Gastrocnemius medialis (tissue), 4 donors: Measurements from ENCODE around the gene ZNF32. TPM values are rescaled to one million over a fixed set of nuclear protein-coding genes. Genes with fewer than 3 reads are reported as not detected.
A peak's percentile ranks its signal among the peaks of the same experiment; 100 is the strongest.

Experiments
- ATAC-seq, 2 donors: fragments of 150-250 bp; one replicate each; pipeline ENCODE4 v1.9.1; 2016
- DNase-seq, 2 donors: peaks; one replicate each; pipeline ENCODE4 v3.0.0-alpha.2; 2019
- H3K27ac ChIP-seq, 4 donors: fragments of 200-600 bp; sonication (generic); 1 replicate in 1 of 4; 2 replicates in 3 of 4; pipeline ENCODE4 v1.5.1; 2016 to 2018; ENCODE audit warnings: mild to moderate bottlenecking in 2 of 4, moderate library complexity in 1 of 4
- H3K27me3 ChIP-seq, 3 donors: fragments of 200-600 bp; sonication (generic) in 2 of 3; 1 replicate in 1 of 3; 2 replicates in 2 of 3; pipeline versions ENCODE4 v1.5.1 to v1.6.0; 2016 to 2019; ENCODE audit warnings: mild to moderate bottlenecking in 1 of 3, moderate library complexity in 1 of 3
- H3K36me3 ChIP-seq, 2 donors: fragments of 200-600 bp; sonication (generic) in 1 of 2; one replicate each; pipeline ENCODE4 v1.5.1; 2017 to 2018
- H3K4me1 ChIP-seq, 2 donors: fragments of 200-600 bp; sonication (generic) in 1 of 2; one replicate each; pipeline ENCODE4 v1.5.1; 2016 to 2017; ENCODE audit warnings: mild to moderate bottlenecking in 2 of 2
- H3K4me3 ChIP-seq, 4 donors: fragments of 200-600 bp; sonication (generic) in 3 of 4; 1 replicate in 1 of 4; 2 replicates in 3 of 4; pipeline ENCODE4 v1.5.1; 2016 to 2019; ENCODE audit warnings: mild to moderate bottlenecking in 2 of 4
- H3K9me3 ChIP-seq, 3 donors: fragments of 200-600 bp; sonication (generic) in 2 of 3; 1 replicate in 1 of 3; 2 replicates in 2 of 3; pipeline ENCODE4 v1.5.1; 2016 to 2019
- POLR2A ChIP-seq, 2 donors: fragments of 450-650 bp; IDR thresholded peaks; one replicate each; pipeline ENCODE4 v1.6.1; 2017; ENCODE audit warnings: antibody characterized with exemption in 2 of 2, mild to moderate bottlenecking in 2 of 2, moderate library complexity in 2 of 2
- in situ Hi-C, 4 donors: fragments of 200-750 bp; cut with MboI; loops; one replicate each; pipeline versions ENCODE4 v1.15.0 to v1.8.0; 2017; ENCODE audit warnings: low sequenced_read_pairs in 4 of 4
- intact Hi-C: fragments of 100-400 bp; cut with DNase I; formaldehyde crosslinking; loops from one replicate; pipeline ENCODE4 v1.15.1; 2023; ENCODE audit warnings: low total_unique reads
- total RNA-seq, 4 donors: library from RNA; depleted of rRNA; stranded (reverse); fragments of >200 nt; gene quantifications; one replicate each; pipeline versions ENCODE4 v1.1.0 to v1.2.3, GENCODE V29; 2016
- TF ChIP-seq, protein P1 (sequence below), 5 experiments: fragments of 450-650 bp in 3 of 5; fragments of 200-600 bp in 2 of 5; sonication (generic) in 2 of 5; IDR thresholded peaks in 4 of 5; conservative IDR thresholded peaks in 1 of 5; 1 replicate in 4 of 5; 2 replicates in 1 of 5; pipeline ENCODE4 v1.5.1; 2016 to 2019; ENCODE audit warnings: antibody characterized with exemption in 5 of 5, mild to moderate bottlenecking in 3 of 5, moderate library complexity in 3 of 5

ZNF32 gene
- total RNA-seq, 4 donors from 2014 or later: 38.1 to 65.5 (median 61.5) TPM

GRCh38 chr10:43680035-43680434 is 31.4 kb upstream of the ZNF32 start:
- no peaks in the 10 kb centered on the region for H3K9me3 ChIP-seq
- no peaks in the 10 kb centered on the region for H3K27me3 ChIP-seq
- peaks cover 0 to 20% of the 10 kb centered on the region in 2 donors for H3K4me1 ChIP-seq
- no peak for DNase-seq
- H3K4me3 ChIP-seq: no peak overlapping the region
- TF ChIP-seq POLR2A (IDR thresholded peaks at IDR 0.05): no peak
- TF ChIP-seq, protein P1, sequence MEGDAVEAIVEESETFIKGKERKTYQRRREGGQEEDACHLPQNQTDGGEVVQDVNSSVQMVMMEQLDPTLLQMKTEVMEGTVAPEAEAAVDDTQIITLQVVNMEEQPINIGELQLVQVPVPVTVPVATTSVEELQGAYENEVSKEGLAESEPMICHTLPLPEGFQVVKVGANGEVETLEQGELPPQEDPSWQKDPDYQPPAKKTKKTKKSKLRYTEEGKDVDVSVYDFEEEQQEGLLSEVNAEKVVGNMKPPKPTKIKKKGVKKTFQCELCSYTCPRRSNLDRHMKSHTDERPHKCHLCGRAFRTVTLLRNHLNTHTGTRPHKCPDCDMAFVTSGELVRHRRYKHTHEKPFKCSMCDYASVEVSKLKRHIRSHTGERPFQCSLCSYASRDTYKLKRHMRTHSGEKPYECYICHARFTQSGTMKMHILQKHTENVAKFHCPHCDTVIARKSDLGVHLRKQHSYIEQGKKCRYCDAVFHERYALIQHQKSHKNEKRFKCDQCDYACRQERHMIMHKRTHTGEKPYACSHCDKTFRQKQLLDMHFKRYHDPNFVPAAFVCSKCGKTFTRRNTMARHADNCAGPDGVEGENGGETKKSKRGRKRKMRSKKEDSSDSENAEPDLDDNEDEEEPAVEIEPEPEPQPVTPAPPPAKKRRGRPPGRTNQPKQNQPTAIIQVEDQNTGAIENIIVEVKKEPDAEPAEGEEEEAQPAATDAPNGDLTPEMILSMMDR (IDR thresholded peaks at IDR 0.05 in 4 of 5, conservative IDR thresholded peaks at IDR 0.05 in 1 of 5): no peak
- in situ Hi-C loops (loop anchor here in 2 of 4 donors (25.0 kb wide), 2 partner anchors 357 to 382 kb away; no protein-coding TSS in a partner anchor), intact Hi-C loops (loop anchor here (1.0 kb wide), 1 partner anchor 10 kb away; no protein-coding TSS in a partner anchor)
- no peak overlapping the region for H3K27ac ChIP-seq
- no peak for ATAC-seq
- H3K36me3 ChIP-seq: no peaks in the 10 kb centered on the region

- ATAC-seq (peak; percentile 90 to 93), DNase-seq (peak; percentile 68 to 78)
- H3K27ac ChIP-seq: no peak overlapping the region
- H3K27me3 ChIP-seq: no peaks in the 10 kb centered on the region
- no peak overlapping the region for H3K4me3 ChIP-seq
- H3K36me3 ChIP-seq: no peaks in the 10 kb centered on the region
- TF ChIP-seq, protein P1 (IDR thresholded peaks at IDR 0.05 in 4 of 5, conservative IDR thresholded peaks at IDR 0.05 in 1 of 5): no peak
- TF ChIP-seq POLR2A (IDR thresholded peaks at IDR 0.05): no peak
- peaks cover 0 to 20% of the 10 kb centered on the region in 2 donors for H3K4me1 ChIP-seq
- in situ Hi-C loops (loop anchor here (10.0 to 25.0 kb wide), 6 partner anchors 358 to 1185 kb away; partner anchors contain the start of gene CXCL12 (in 1 of the 4)), intact Hi-C loops (no loop called here)
- H3K9me3 ChIP-seq: no peaks in the 10 kb centered on the region
Observed at GRCh38 chr10:43679509-43679908, 30.8 kb upstream of the ZNF32 start.

DNA sequence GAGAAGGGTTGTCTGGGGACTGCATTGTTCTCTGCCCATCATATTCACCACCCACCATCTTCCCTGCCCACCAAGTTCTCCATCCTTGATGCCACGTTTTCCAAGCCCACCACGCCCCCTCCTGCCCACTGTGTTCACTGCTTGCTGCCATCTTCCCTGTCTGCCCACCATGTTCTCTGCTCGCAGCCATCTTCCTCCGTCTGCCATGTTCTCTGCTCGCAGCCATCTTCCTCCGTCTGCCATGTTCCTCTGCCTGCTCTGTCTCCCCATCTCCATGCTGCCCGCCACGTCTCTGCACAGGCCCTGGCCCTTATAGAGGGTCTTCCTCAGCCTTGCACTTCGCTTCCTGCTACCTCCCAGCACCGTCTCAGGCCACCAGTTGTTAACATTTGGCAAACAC is 30.0 kb upstream of the ZNF32 start:
- Histone ChIP-seq H3K36me3 (no peaks in the 10 kb centered on the region), H3K27ac (no peak overlapping the region), H3K4me3 (no peak overlapping the region), H3K27me3 (no peaks in the 10 kb centered on the region), H3K4me1 (peaks cover 0 to 20% of the 10 kb centered on the region in 2 donors), H3K9me3 (no peaks in the 10 kb centered on the region)
- intact Hi-C loops (no loop called here), in situ Hi-C loops (loop anchor here (10.0 to 25.0 kb wide), 6 partner anchors 359 to 1186 kb away; partner anchors contain the start of gene CXCL12 (in 1 of the 4))
- ATAC-seq: no peak
- no peak for DNase-seq
- TF ChIP-seq POLR2A (IDR thresholded peaks at IDR 0.05): no peak
- TF ChIP-seq, protein P1 (IDR thresholded peaks at IDR 0.05 in 4 of 5, conservative IDR thresholded peaks at IDR 0.05 in 1 of 5): no peak

DNA sequence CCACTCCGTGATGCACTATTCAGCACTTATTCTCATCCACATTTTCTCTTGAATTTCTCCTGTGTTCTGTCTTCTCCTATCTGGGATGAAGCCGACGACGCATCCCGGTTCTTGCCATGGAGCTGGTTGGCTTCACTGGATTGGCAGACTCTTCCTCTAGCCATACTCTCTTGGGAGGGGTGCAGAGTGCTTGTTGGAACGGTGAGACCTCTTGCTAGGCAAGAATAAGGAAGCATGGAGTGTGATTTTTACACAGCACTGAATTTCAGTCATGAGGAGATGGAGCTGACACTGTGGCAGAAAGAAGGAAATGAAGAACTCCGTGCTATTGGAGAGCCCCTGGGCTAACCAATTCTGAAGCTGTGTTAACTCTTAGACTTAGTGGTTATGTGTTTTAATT is 28.2 kb upstream of the ZNF32 start:
- Histone ChIP-seq H3K4me1 (peaks cover 0 to 20% of the 10 kb centered on the region in 2 donors), H3K27me3 (no peaks in the 10 kb centered on the region), H3K36me3 (no peaks in the 10 kb centered on the region), H3K4me3 (no peak overlapping the region), H3K27ac (no peak overlapping the region), H3K9me3 (no peaks in the 10 kb centered on the region)
- intact Hi-C loops (no loop called here), in situ Hi-C loops (loop anchor here (10.0 to 25.0 kb wide), 6 partner anchors 360 to 1188 kb away; partner anchors contain the start of gene CXCL12 (in 1 of the 4))
- no peak for ATAC-seq
- TF ChIP-seq, protein P1 (IDR thresholded peaks at IDR 0.05 in 4 of 5, conservative IDR thresholded peaks at IDR 0.05 in 1 of 5): no peak
- no peak for TF ChIP-seq POLR2A (IDR thresholded peaks at IDR 0.05)
- no peak for DNase-seq
